OCI-LY7 (cell line): Measurements from ENCODE around the gene PPA1.

ENCODE experiments used
- EZH2phosphoT487 ChIP-seq: fragments of 200-600 bp; sonication (generic); IDR thresholded peaks from 2 replicates; pipeline ENCODE4 v1.6.1; 2018; ENCODE audit warnings: low read depth, borderline replicate concordance, mild to moderate bottlenecking, mixed run types, antibody characterized with exemption, low read length, moderate library complexity, mixed read lengths
- TF ChIP-seq, protein P1 (sequence below): fragments of 200-600 bp; sonication (generic); conservative IDR thresholded peaks from 2 replicates; pipeline ENCODE4 v1.5.1; 2014; ENCODE audit warnings: mild to moderate bottlenecking, antibody characterized with exemption, low read length, moderate library complexity, mixed read lengths

DNA sequence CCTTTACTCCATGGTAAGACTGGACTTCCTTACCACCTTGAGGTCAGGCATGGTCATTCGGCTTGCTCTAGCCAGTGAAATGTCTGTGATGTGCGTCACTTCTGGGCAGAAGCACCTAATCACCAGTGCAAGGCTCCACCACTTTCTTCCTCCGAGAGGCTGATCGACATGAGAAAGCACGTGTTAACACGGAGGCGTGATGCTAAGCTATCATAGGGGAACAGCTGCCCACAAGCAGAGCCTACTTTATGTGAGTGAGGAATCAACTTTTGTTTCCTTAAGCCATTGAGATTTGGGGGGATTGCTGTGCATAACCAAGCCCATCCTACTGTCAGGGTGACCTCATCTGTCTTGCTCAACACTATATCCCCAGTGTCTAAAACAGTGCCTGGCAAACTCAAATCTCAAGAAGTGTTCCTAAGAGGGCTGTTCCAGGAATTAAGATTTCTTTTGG lies 39.8 kb downstream of the PPA1 start:
- TF ChIP-seq, protein P1, sequence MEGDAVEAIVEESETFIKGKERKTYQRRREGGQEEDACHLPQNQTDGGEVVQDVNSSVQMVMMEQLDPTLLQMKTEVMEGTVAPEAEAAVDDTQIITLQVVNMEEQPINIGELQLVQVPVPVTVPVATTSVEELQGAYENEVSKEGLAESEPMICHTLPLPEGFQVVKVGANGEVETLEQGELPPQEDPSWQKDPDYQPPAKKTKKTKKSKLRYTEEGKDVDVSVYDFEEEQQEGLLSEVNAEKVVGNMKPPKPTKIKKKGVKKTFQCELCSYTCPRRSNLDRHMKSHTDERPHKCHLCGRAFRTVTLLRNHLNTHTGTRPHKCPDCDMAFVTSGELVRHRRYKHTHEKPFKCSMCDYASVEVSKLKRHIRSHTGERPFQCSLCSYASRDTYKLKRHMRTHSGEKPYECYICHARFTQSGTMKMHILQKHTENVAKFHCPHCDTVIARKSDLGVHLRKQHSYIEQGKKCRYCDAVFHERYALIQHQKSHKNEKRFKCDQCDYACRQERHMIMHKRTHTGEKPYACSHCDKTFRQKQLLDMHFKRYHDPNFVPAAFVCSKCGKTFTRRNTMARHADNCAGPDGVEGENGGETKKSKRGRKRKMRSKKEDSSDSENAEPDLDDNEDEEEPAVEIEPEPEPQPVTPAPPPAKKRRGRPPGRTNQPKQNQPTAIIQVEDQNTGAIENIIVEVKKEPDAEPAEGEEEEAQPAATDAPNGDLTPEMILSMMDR, result no peak
- no peak for TF ChIP-seq EZH2phosphoT487
